ENCODE data around the gene MOB3C. TPM values are rescaled to one million over a fixed set of nuclear protein-coding genes. Genes with fewer than 3 reads are reported as not detected.
A peak's percentile ranks its signal among the peaks of the same experiment; 100 is the strongest.

The MOB3C gene
- total RNA-seq, 1 donor from 2014 or later = 9.4 TPM

DNA sequence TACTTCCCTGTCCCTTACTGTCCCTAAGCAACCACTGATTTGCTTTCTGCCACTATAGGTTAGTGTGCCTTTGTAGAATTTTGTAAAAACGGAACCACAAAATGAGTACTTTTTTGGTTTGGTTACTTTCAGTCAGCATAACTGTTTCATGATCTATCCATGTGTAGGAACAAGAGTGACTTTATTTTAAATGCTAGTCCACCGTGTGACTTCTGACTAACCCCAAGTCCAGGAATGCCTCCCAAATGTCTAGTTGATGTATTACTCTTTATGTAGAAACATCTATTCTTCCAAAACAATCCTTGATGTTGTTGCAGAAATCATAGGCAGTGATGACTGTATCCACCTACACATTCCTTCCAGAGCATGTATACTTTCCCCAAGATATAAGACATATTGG is 30.2 kb upstream of the MOB3C start:
- Mint-ChIP-seq H3K36me3 (ENCODE audit: unreplicated experiment) (peaks cover 41% of the 10 kb centered on the region), H3K9me3 (ENCODE audit: unreplicated experiment) (peaks cover 10% of the 10 kb centered on the region), H3K4me1 (ENCODE audit: unreplicated experiment) (peaks cover 19% of the 10 kb centered on the region), H3K27me3 (ENCODE audit: unreplicated experiment) (no peaks in the 10 kb centered on the region), H3K4me3 (ENCODE audit: unreplicated experiment) (no peak overlapping the region), H3K27ac (ENCODE audit: unreplicated experiment) (no peak overlapping the region)
- TF ChIP-seq, protein P1, sequence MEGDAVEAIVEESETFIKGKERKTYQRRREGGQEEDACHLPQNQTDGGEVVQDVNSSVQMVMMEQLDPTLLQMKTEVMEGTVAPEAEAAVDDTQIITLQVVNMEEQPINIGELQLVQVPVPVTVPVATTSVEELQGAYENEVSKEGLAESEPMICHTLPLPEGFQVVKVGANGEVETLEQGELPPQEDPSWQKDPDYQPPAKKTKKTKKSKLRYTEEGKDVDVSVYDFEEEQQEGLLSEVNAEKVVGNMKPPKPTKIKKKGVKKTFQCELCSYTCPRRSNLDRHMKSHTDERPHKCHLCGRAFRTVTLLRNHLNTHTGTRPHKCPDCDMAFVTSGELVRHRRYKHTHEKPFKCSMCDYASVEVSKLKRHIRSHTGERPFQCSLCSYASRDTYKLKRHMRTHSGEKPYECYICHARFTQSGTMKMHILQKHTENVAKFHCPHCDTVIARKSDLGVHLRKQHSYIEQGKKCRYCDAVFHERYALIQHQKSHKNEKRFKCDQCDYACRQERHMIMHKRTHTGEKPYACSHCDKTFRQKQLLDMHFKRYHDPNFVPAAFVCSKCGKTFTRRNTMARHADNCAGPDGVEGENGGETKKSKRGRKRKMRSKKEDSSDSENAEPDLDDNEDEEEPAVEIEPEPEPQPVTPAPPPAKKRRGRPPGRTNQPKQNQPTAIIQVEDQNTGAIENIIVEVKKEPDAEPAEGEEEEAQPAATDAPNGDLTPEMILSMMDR (IDR thresholded peaks at IDR 0.05) = no peak
- no peak for DNase-seq (ENCODE audit: extremely low spot score, unreplicated experiment)

DNA sequence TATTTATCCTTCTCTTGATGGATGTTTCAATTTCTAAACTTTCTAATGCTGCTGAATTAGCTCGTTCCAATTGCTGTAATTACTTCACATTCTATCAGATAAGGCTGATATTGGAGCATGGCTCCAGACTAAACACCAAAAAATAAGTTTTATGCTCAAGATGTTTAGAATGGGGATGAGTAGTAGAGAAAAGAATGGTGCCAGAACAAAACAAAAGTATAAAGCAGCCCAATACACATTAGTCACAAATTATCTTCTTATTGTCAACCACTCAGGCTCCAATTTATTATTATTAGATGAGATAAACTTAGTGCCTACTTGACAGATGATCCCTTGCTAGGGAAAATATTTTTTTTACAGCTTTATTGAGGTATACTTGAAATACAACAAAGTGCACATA is 29.7 kb upstream of the MOB3C start:
- TF ChIP-seq, protein P1 (IDR thresholded peaks at IDR 0.05) = no peak
- Mint-ChIP-seq H3K27me3 (ENCODE audit: unreplicated experiment) (no peaks in the 10 kb centered on the region), H3K36me3 (ENCODE audit: unreplicated experiment) (peaks cover 44% of the 10 kb centered on the region), H3K4me3 (ENCODE audit: unreplicated experiment) (no peak overlapping the region), H3K27ac (ENCODE audit: unreplicated experiment) (no peak overlapping the region), H3K4me1 (ENCODE audit: unreplicated experiment) (peaks cover 19% of the 10 kb centered on the region), H3K9me3 (ENCODE audit: unreplicated experiment) (peaks cover 10% of the 10 kb centered on the region)
- DNase-seq (ENCODE audit: extremely low spot score, unreplicated experiment) = no peak

DNA sequence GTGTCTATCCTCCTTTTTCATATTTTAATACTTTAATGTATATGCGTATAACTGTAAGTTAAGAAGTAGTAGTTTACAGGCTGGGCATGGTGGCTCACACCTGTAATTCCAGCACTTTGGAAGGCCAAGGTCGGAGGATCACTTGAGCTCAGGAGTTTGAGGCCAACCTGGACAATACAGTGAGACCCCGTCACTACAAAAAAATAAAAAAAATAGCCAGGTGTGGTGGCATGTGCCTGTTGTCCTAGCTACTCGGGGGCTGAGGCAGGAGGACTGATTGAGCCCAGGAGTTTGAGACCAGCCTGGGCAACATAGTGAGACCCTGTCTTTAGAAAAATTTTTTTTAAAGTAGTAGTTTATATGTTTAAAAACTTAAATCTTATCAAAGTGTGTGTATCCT is 29.2 kb upstream of the MOB3C start:
- no peak for DNase-seq (ENCODE audit: extremely low spot score, unreplicated experiment)
- H3K27me3 Mint-ChIP-seq (ENCODE audit: unreplicated experiment) = no peaks in the 10 kb centered on the region
- TF ChIP-seq, protein P1 (IDR thresholded peaks at IDR 0.05) = no peak
- H3K4me3 Mint-ChIP-seq (ENCODE audit: unreplicated experiment) = no peak overlapping the region
- peaks cover 46% of the 10 kb centered on the region for H3K36me3 Mint-ChIP-seq (ENCODE audit: unreplicated experiment)
- peaks cover 10% of the 10 kb centered on the region for H3K9me3 Mint-ChIP-seq (ENCODE audit: unreplicated experiment)
- H3K4me1 Mint-ChIP-seq (ENCODE audit: unreplicated experiment) = peaks cover 19% of the 10 kb centered on the region
- H3K27ac Mint-ChIP-seq (ENCODE audit: unreplicated experiment) = no peak overlapping the region

DNA sequence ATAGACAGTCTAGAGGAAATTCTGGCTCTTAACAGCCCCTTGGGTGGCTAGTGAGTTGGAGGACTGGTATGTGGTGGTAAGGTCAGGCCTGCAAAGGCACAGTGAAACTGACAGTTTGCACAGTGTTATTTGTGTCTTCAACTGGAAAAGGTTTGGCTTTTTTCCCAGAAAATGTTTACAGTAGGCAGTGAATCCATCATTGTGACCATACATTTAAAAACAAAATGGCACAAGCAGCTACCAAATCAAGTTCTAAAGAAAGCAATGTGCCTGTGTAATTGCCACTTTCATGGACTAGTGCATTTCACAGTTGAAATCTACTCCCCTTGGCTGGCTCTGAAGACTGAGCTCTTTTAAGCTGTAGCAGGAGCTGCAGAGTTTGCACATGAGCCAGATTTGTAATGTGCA is 26.8 kb upstream of the MOB3C start:
- Mint-ChIP-seq H3K27ac (ENCODE audit: unreplicated experiment) (peak overlapping the region; percentile 52), H3K4me3 (ENCODE audit: unreplicated experiment) (no peak overlapping the region), H3K4me1 (ENCODE audit: unreplicated experiment) (peaks cover 19% of the 10 kb centered on the region), H3K27me3 (ENCODE audit: unreplicated experiment) (no peaks in the 10 kb centered on the region), H3K9me3 (ENCODE audit: unreplicated experiment) (peaks cover 5% of the 10 kb centered on the region), H3K36me3 (ENCODE audit: unreplicated experiment) (peaks cover 36% of the 10 kb centered on the region)
- TF ChIP-seq, protein P1 (IDR thresholded peaks at IDR 0.05) = no peak
- no peak for DNase-seq (ENCODE audit: extremely low spot score, unreplicated experiment)

DNA sequence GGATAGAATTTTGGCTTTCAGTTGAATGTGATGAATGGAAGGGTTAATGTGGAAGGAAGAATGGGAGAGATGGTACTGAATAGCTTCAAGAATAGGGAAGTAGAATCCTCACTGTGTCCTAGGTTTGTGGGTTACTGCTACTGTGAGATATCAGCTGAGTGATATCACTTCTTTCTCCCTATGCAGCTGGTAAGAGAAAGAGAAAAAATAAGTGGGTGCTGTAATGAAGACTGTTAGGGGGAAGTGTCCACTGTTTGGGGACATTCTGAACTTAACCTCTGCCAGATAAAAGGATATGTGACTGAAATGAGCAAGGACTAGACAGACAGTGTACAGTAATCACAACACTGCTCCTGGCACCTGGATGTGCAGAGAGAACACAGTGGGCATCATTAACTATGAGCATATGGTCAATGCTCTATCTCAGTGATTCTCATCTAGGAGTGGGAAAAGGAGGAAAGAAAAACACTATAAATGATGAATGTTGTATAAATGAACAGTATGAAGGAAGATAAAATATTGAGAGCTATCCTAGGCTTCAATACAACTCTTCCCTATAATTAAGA is 25.6 kb upstream of the MOB3C start:
- Mint-ChIP-seq H3K4me1 (ENCODE audit: unreplicated experiment) (peaks cover 19% of the 10 kb centered on the region), H3K9me3 (ENCODE audit: unreplicated experiment) (peaks cover 1% of the 10 kb centered on the region), H3K36me3 (ENCODE audit: unreplicated experiment) (peaks cover 32% of the 10 kb centered on the region), H3K4me3 (ENCODE audit: unreplicated experiment) (no peak overlapping the region), H3K27ac (ENCODE audit: unreplicated experiment) (no peak overlapping the region), H3K27me3 (ENCODE audit: unreplicated experiment) (no peaks in the 10 kb centered on the region)
- TF ChIP-seq, protein P1 (IDR thresholded peaks at IDR 0.05) = no peak
- DNase-seq (ENCODE audit: extremely low spot score, unreplicated experiment) = no peak
